Sigmoid colon (tissue), 7 donors: Measurements from ENCODE around the gene FGFRL1. TPM values are rescaled to one million over a fixed set of nuclear protein-coding genes. Genes with fewer than 3 reads are reported as not detected.
A peak's percentile ranks its signal among the peaks of the same experiment; 100 is the strongest.

Experiments
- DNase-seq: peaks from one replicate; pipeline ENCODE4 v3.0.0-alpha.2; 2019
- H3K27ac ChIP-seq, 4 donors: fragments of 200-600 bp; sonication (generic); one replicate each; pipeline ENCODE4 v1.5.1; 2016 to 2019; ENCODE audit warnings: mild to moderate bottlenecking in 1 of 4
- H3K27me3 ChIP-seq, 3 donors: fragments of 200-600 bp; sonication (generic); one replicate each; pipeline ENCODE4 v1.5.1; 2019; ENCODE audit warnings: mild to moderate bottlenecking in 1 of 3
- H3K36me3 ChIP-seq, 4 donors: fragments of 200-600 bp; sonication (generic); one replicate each; pipeline ENCODE4 v1.5.1; 2016 to 2019
- H3K4me1 ChIP-seq, 4 donors: fragments of 200-600 bp; sonication (generic); one replicate each; pipeline ENCODE4 v1.5.1; 2017 to 2019
- H3K4me3 ChIP-seq, 4 donors: fragments of 200-600 bp; sonication (generic); one replicate each; pipeline ENCODE4 v1.5.1; 2017 to 2019; ENCODE audit warnings: mild to moderate bottlenecking in 2 of 4, moderate library complexity in 1 of 4
- H3K9me3 ChIP-seq, 4 donors: fragments of 200-600 bp in 3 of 4; sonication (generic) in 3 of 4; one replicate each; pipeline versions ENCODE4 v1.5.1 to v1.6.1; 2013 to 2019
- CTCF ChIP-seq, 4 experiments: fragments of 450-650 bp in 3 of 4; fragments of 200-600 bp in 1 of 4; IDR thresholded peaks; one replicate each; pipeline ENCODE4 v1.5.1; 2016 to 2019; ENCODE audit warnings: antibody characterized with exemption in 4 of 4, mild to moderate bottlenecking in 3 of 4, moderate library complexity in 2 of 4
- EP300 ChIP-seq, 4 donors: sonication (generic); formaldehyde crosslinking; IDR thresholded peaks; one replicate each; pipeline ENCODE4 v1.6.1; 2017; ENCODE audit warnings: antibody characterized with exemption in 4 of 4
- POLR2A ChIP-seq, 2 donors: fragments of 450-650 bp; IDR thresholded peaks; one replicate each; pipeline ENCODE4 v1.6.1; 2016; ENCODE audit warnings: antibody characterized with exemption in 2 of 2, mild to moderate bottlenecking in 2 of 2, moderate library complexity in 2 of 2
- POLR2AphosphoS5 ChIP-seq, 4 donors: sonication (generic); formaldehyde crosslinking; IDR thresholded peaks; one replicate each; pipeline ENCODE4 v1.6.1; 2017; ENCODE audit warnings: antibody characterized with exemption in 4 of 4
- WGBS, 2 donors: extraction: QIAGEN DNeasy Blood & Tissue Kit; methylation state at CpG; one replicate each; pipeline ENCODE4 v1.1.7; 2013; 5-methylcytosine and 5-hydroxymethylcytosine counted together
- intact Hi-C: fragments of 100-400 bp; cut with DNase I; formaldehyde crosslinking; loops from one replicate; pipeline ENCODE4 v1.15.1; 2023
- polyA plus RNA-seq, 3 donors: library from polyadenylated mRNA; stranded (reverse); fragments of 200-250 nt; gene quantifications; one replicate each; pipeline ENCODE4 v1.2.3, GENCODE V29; 2013
- total RNA-seq, 4 donors: library from RNA; depleted of rRNA; stranded (reverse); fragments of >200 nt; gene quantifications; one replicate each; pipeline ENCODE4 v1.1.0, GENCODE V29; 2016
- donor health status: healthy with polysubstance abuse.
- donor health status: Bipolar disorder and iron deficiency.
- donor health status: healthy.

The FGFRL1 gene
- total and polyA plus RNA-seq, 7 donors, result 1.2 to 12.1 (median 6.8) TPM

- H3K36me3 ChIP-seq, result no peaks in the 10 kb centered on the region
- H3K4me1 ChIP-seq, result peaks cover 0 to 29% (median 28%) of the 10 kb centered on the region in 4 donors
- WGBS, 2 donors, result 62 to 80% methylated on average over 25 of the region's 25 CpGs
- no peak overlapping the region for H3K27ac ChIP-seq
- intact Hi-C loops, result loop anchor here (5.0 kb wide), 1 partner anchor 73 kb away; the partner anchor contains the start of genes GAK and TMEM175
- no peak for TF ChIP-seq EP300 (IDR thresholded peaks at IDR 0.05)
- TF ChIP-seq POLR2A (IDR thresholded peaks at IDR 0.05), result no peak
- no peak for TF ChIP-seq CTCF (IDR thresholded peaks at IDR 0.05)
- no peaks in the 10 kb centered on the region for H3K9me3 ChIP-seq
- peaks cover 46 to 91% (median 82%) of the 10 kb centered on the region in 3 donors for H3K27me3 ChIP-seq
- DNase-seq, result no peak
- no peak overlapping the region for H3K4me3 ChIP-seq
These were observed 6.6 kb upstream of the FGFRL1 start for GRCh38 chr4:1004557-1005485.

- H3K27ac ChIP-seq, result no peak overlapping the region
- WGBS, 2 donors, result 87 to 88% methylated on average over 5 of the region's 5 CpGs
- H3K27me3 ChIP-seq, result peaks cover 33 to 71% (median 61%) of the 10 kb centered on the region in 3 donors
- H3K4me1 ChIP-seq, result peaks cover 0 to 41% (median 40%) of the 10 kb centered on the region in 4 donors
- intact Hi-C loops, result loop anchor here (5.0 kb wide), 1 partner anchor 75 kb away; the partner anchor contains the start of genes GAK and TMEM175
- TF ChIP-seq EP300 (IDR thresholded peaks at IDR 0.05) (no peak), CTCF (IDR thresholded peaks at IDR 0.05) (no peak), POLR2A (IDR thresholded peaks at IDR 0.05) (no peak), POLR2AphosphoS5 (IDR thresholded peaks at IDR 0.05) (no peak)
- no peak for DNase-seq
- no peak overlapping the region for H3K4me3 ChIP-seq
- no peaks in the 10 kb centered on the region for H3K36me3 ChIP-seq
- no peaks in the 10 kb centered on the region for H3K9me3 ChIP-seq
These were observed 4.6 kb upstream of the FGFRL1 start for GRCh38 chr4:1006856-1007255.

- H3K9me3 ChIP-seq, result no peaks in the 10 kb centered on the region
- WGBS, 2 donors, result 1 to 3% methylated on average over 36 of the region's 36 CpGs
- DNase-seq, result peak; percentile 79
- H3K36me3 ChIP-seq, result no peaks in the 10 kb centered on the region
- H3K4me1 ChIP-seq, result peaks cover 0 to 34% (median 32%) of the 10 kb centered on the region in 4 donors
- H3K27ac ChIP-seq, result peak overlapping the region in 2 of 4 donors; percentile 63 to 65
- TF ChIP-seq EP300 (IDR thresholded peaks at IDR 0.05) (no peak), POLR2AphosphoS5 (IDR thresholded peaks at IDR 0.05) (no peak), CTCF (IDR thresholded peaks at IDR 0.05) (no peak), POLR2A (IDR thresholded peaks at IDR 0.05) (no peak)
- intact Hi-C loops, result loop anchor here (2.0 to 5.0 kb wide), 2 partner anchors 36 to 77 kb away; partner anchors contain the start of genes DGKQ, GAK and TMEM175
- H3K27me3 ChIP-seq, result peaks cover 12 to 49% (median 40%) of the 10 kb centered on the region in 3 donors
- peak overlapping the region; percentile 58 to 74 (median 68) for H3K4me3 ChIP-seq
These were observed 2.4 kb upstream of the FGFRL1 start for GRCh38 chr4:1008840-1009541.

GRCh38 chr4:1009542-1010394 is 1.7 kb upstream of the FGFRL1 start:
- Histone ChIP-seq H3K4me1 (peaks cover 0 to 34% (median 32%) of the 10 kb centered on the region in 4 donors), H3K27me3 (peaks cover 8 to 42% (median 32%) of the 10 kb centered on the region in 3 donors), H3K27ac (peak overlapping the region; percentile 69 to 86 (median 72)), H3K4me3 (peak overlapping the region; percentile 58 to 74 (median 68)), H3K36me3 (no peaks in the 10 kb centered on the region), H3K9me3 (no peaks in the 10 kb centered on the region)
- intact Hi-C loops, result loop anchor here (2.0 to 5.0 kb wide), 2 partner anchors 37 to 77 kb away; partner anchors contain the start of genes DGKQ, GAK and TMEM175
- 1% methylated on average over 107 to 109 of the region's 109 CpGs for WGBS, 2 donors
- peak; percentile 86 for DNase-seq
- TF ChIP-seq POLR2AphosphoS5 (IDR thresholded peaks at IDR 0.05), result peak in 1 of 4 donors; percentile 59
- peak in 1 of 4 experiments; percentile 4 for TF ChIP-seq CTCF (IDR thresholded peaks at IDR 0.05)
- TF ChIP-seq EP300 (IDR thresholded peaks at IDR 0.05), result no peak
- no peak for TF ChIP-seq POLR2A (IDR thresholded peaks at IDR 0.05)
